ENCODE data around the gene MYOC. TPM values are rescaled to one million over a fixed set of nuclear protein-coding genes. Genes with fewer than 3 reads are reported as not detected.

MYOC gene
- total RNA-seq, 3 donors from 2014 or later = 2.0 to 18.7 (median 4.9) TPM

- Histone ChIP-seq H3K27ac (no peak overlapping the region), H3K9me3 (no peaks in the 10 kb centered on the region), H3K36me3 (no peaks in the 10 kb centered on the region), H3K27me3 (no peaks in the 10 kb centered on the region), H3K4me3 (no peak overlapping the region), H3K4me1 (no peaks in the 10 kb centered on the region)
- TF ChIP-seq CTCF (IDR thresholded peaks at IDR 0.05) (no peak), POLR2AphosphoS5 (IDR thresholded peaks at IDR 0.05) (no peak), POLR2A (IDR thresholded peaks at IDR 0.05) (no peak)
- intact Hi-C loops (cut with DNase I; ENCODE audit: low total_unique reads) = no loop called here
- DNase-seq (ENCODE audit: low spot score in 2 of 2) = no peak
These were observed 24.3 kb downstream of the MYOC start for GRCh38 chr1:171628225-171628624.

- no peak for TF ChIP-seq CTCF (IDR thresholded peaks at IDR 0.05)
- TF ChIP-seq POLR2A (IDR thresholded peaks at IDR 0.05) = no peak
- TF ChIP-seq POLR2AphosphoS5 (IDR thresholded peaks at IDR 0.05) = no peak
- DNase-seq (ENCODE audit: low spot score in 2 of 2) = no peak
- no peaks in the 10 kb centered on the region for H3K36me3 ChIP-seq
- no peaks in the 10 kb centered on the region for H3K4me1 ChIP-seq
- no peak overlapping the region for H3K4me3 ChIP-seq
- H3K27me3 ChIP-seq = no peaks in the 10 kb centered on the region
- no peaks in the 10 kb centered on the region for H3K9me3 ChIP-seq
- H3K27ac ChIP-seq = no peak overlapping the region
- intact Hi-C loops (cut with DNase I; ENCODE audit: low total_unique reads) = no loop called here
These were observed 25.5 kb downstream of the MYOC start for GRCh38 chr1:171627020-171627419.

- intact Hi-C loops (cut with DNase I; ENCODE audit: low total_unique reads) = no loop called here
- H3K9me3 ChIP-seq = no peaks in the 10 kb centered on the region
- H3K4me3 ChIP-seq = no peak overlapping the region
- no peaks in the 10 kb centered on the region for H3K4me1 ChIP-seq
- TF ChIP-seq POLR2AphosphoS5 (IDR thresholded peaks at IDR 0.05) (no peak), POLR2A (IDR thresholded peaks at IDR 0.05) (no peak), CTCF (IDR thresholded peaks at IDR 0.05) (no peak)
- no peaks in the 10 kb centered on the region for H3K36me3 ChIP-seq
- no peak for DNase-seq (ENCODE audit: low spot score in 2 of 2)
- H3K27me3 ChIP-seq = no peaks in the 10 kb centered on the region
- H3K27ac ChIP-seq = no peak overlapping the region
These were observed 27.3 kb downstream of the MYOC start for GRCh38 chr1:171625225-171625624.

GRCh38 chr1:171623651-171624331 lies 28.7 kb downstream of the MYOC start:
- H3K27ac ChIP-seq = no peak overlapping the region
- H3K4me1 ChIP-seq = no peaks in the 10 kb centered on the region
- H3K27me3 ChIP-seq = no peaks in the 10 kb centered on the region
- no peak for TF ChIP-seq POLR2AphosphoS5 (IDR thresholded peaks at IDR 0.05)
- no peak for TF ChIP-seq CTCF (IDR thresholded peaks at IDR 0.05)
- TF ChIP-seq POLR2A (IDR thresholded peaks at IDR 0.05) = no peak
- no peak overlapping the region for H3K4me3 ChIP-seq
- intact Hi-C loops (cut with DNase I; ENCODE audit: low total_unique reads) = no loop called here
- DNase-seq (ENCODE audit: low spot score in 2 of 2) = no peak
- no peaks in the 10 kb centered on the region for H3K9me3 ChIP-seq
- H3K36me3 ChIP-seq = no peaks in the 10 kb centered on the region

GRCh38 chr1:171622152-171622462 lies 30.4 kb downstream of the MYOC start, which contains the start of gene MYOCOS:
Gene MYOCOS, plus strand, starts transcription at chr1:171622243. Its CDS starts 1,641 bp downstream, at chr1:171623884.
- TF ChIP-seq POLR2A (IDR thresholded peaks at IDR 0.05) = no peak
- no peak for TF ChIP-seq CTCF (IDR thresholded peaks at IDR 0.05)
- no peak for TF ChIP-seq POLR2AphosphoS5 (IDR thresholded peaks at IDR 0.05)
- intact Hi-C loops (cut with DNase I; ENCODE audit: low total_unique reads) = no loop called here

More at GRCh38 chr1:171622152-171622462, 30.4 kb downstream of the MYOC start, which contains the start of gene MYOCOS:
- no peak for DNase-seq (ENCODE audit: low spot score in 2 of 2)
- Histone ChIP-seq H3K9me3 (no peaks in the 10 kb centered on the region), H3K4me1 (no peaks in the 10 kb centered on the region), H3K27me3 (no peaks in the 10 kb centered on the region), H3K27ac (no peak within 1 kb of the TSS), H3K36me3 (no peaks in the 10 kb centered on the region), H3K4me3 (no peak within 1 kb of the TSS)

All from breast epithelium (tissue), 4 donors.